IMR-90 (cell line): ENCODE measurements around the gene ACVR1B. TPM values are rescaled to one million over a fixed set of nuclear protein-coding genes. Genes with fewer than 3 reads are reported as not detected.

Source experiments
- ATAC-seq: fragments of 200-7000 bp; cut with Tn5 transposase; 2 replicates; pipeline ENCODE4 v1.9.1; 2020; ENCODE audit warnings: low read depth, mild to moderate bottlenecking, moderate library complexity
- BruUV-seq: library from RNA; stranded (reverse); fragments of 400-500 nt; replicated peaks from 2 replicates; lab custom pipeline; 2021; lab: Mats Ljungman, UMichigan
- CTCF ChIA-PET: fragments of 300-600 bp; formaldehyde crosslinking; extraction: SDS; loops from one replicate; lab custom pipeline; 2021; ENCODE audit warnings: antibody characterized with exemption; lab: Yijun Ruan, JAX
- POLR2A ChIA-PET: fragments of 300-600 bp; sonication (Branson Sonifier 250); formaldehyde crosslinking; loops from one replicate; lab custom pipeline; 2022; ENCODE audit warnings: antibody characterized with exemption; ENCODE audit not compliant: unreplicated experiment; lab: Charles Lee
- DNase-seq: peaks from one replicate; pipeline ENCODE4 v3.0.0; 2013
- H2AFZ ChIP-seq: replicated peaks from 2 replicates; pipeline ENCODE3; 2013; ENCODE audit warnings: low read length, mild to moderate bottlenecking; ENCODE audit not compliant: poor library complexity
- H2AK5ac ChIP-seq: 2 replicates; pipeline ENCODE4 v1.6.1; 2013; ENCODE audit warnings: low read depth, low read length, inconsistent platforms
- H2AK9ac ChIP-seq: replicated peaks from 2 replicates; pipeline ENCODE3; 2013; ENCODE audit warnings: mild to moderate bottlenecking, low read depth, low read length, moderate library complexity; ENCODE audit not compliant: poor library complexity
- H2BK120ac ChIP-seq: 2 replicates; pipeline ENCODE4 v1.6.1; 2013; ENCODE audit warnings: low read depth, low read length, inconsistent platforms
- H2BK15ac ChIP-seq: 3 replicates; pipeline ENCODE4 v1.6.1; 2013; ENCODE audit warnings: low read depth, low read length, inconsistent platforms
- H2BK20ac ChIP-seq: 2 replicates; pipeline ENCODE4 v1.6.1; 2013; ENCODE audit warnings: low read depth, mild to moderate bottlenecking, inconsistent platforms, low read length, moderate library complexity
- H2BK5ac ChIP-seq: 2 replicates; pipeline ENCODE4 v1.6.1; 2013; ENCODE audit warnings: mild to moderate bottlenecking, low read depth, low read length, inconsistent platforms; ENCODE audit not compliant: poor library complexity, severe bottlenecking
- H3K14ac ChIP-seq: replicated peaks from 2 replicates; pipeline ENCODE4 v1.6.1; 2013; ENCODE audit warnings: low read depth, low read length, inconsistent platforms
- H3K18ac ChIP-seq: 2 replicates; pipeline ENCODE4 v1.6.1; 2013; ENCODE audit warnings: low read depth, low read length, control low read depth
- H3K23ac ChIP-seq: 2 replicates; pipeline ENCODE4 v1.6.1; 2013; ENCODE audit warnings: low read depth, low read length, inconsistent platforms
- H3K27ac ChIP-seq: 2 replicates; pipeline ENCODE4 v1.5.1; 2013; ENCODE audit warnings: mild to moderate bottlenecking, control low read depth, low read length; ENCODE audit not compliant: insufficient read depth
- H3K27me3 ChIP-seq: 2 replicates; pipeline ENCODE4 v1.6.1; 2013; ENCODE audit warnings: low read length; ENCODE audit not compliant: control insufficient read depth, insufficient read depth
- H3K36me3 ChIP-seq: 2 replicates; pipeline ENCODE4 v1.6.1; 2013; ENCODE audit warnings: low read length, mixed read lengths; ENCODE audit not compliant: control insufficient read depth, insufficient read depth
- H3K4ac ChIP-seq: 2 replicates; pipeline ENCODE4 v1.6.1; 2013; ENCODE audit warnings: low read depth, low read length, inconsistent platforms
- H3K4me1 ChIP-seq: 2 replicates; pipeline ENCODE4 v1.6.1; 2013; ENCODE audit warnings: low read length, mixed read lengths; ENCODE audit not compliant: control insufficient read depth, insufficient read depth
- H3K4me2 ChIP-seq: 2 replicates; pipeline ENCODE4 v1.6.1; 2013; ENCODE audit warnings: low read depth, mild to moderate bottlenecking, control low read depth, low read length, moderate library complexity
- H3K4me3 ChIP-seq: 2 replicates; pipeline ENCODE4 v1.5.1; 2013; ENCODE audit warnings: low read depth, mild to moderate bottlenecking, control low read depth, low read length, moderate library complexity; ENCODE audit not compliant: insufficient read depth
- H3K56ac ChIP-seq: 2 replicates; pipeline ENCODE4 v1.6.1; 2013; ENCODE audit warnings: low read length, inconsistent platforms; ENCODE audit not compliant: insufficient read depth; ENCODE audit errors: extremely low read depth
- H3K79me1 ChIP-seq, 2 experiments: 2 replicates each; pipeline ENCODE4 v1.6.1; 2013; ENCODE audit warnings: low read length in 2 of 2, inconsistent platforms in 1 of 2, low read depth in 1 of 2
- H3K9ac ChIP-seq: 2 replicates; pipeline ENCODE4 v1.6.1; 2013; ENCODE audit warnings: low read depth, low read length, control low read depth
- H3K9me1 ChIP-seq: 2 replicates; pipeline ENCODE4 v1.6.1; 2013; ENCODE audit warnings: low read length, inconsistent platforms; ENCODE audit not compliant: insufficient read depth
- H3K9me3 ChIP-seq: 2 replicates; pipeline ENCODE4 v1.6.1; 2013; ENCODE audit warnings: low read length; ENCODE audit not compliant: control insufficient read depth, insufficient read depth
- H4K20me1 ChIP-seq: 2 replicates; pipeline ENCODE4 v1.6.1; 2013; ENCODE audit warnings: low read length, inconsistent platforms; ENCODE audit not compliant: insufficient read depth
- H4K5ac ChIP-seq: 2 replicates; pipeline ENCODE4 v1.6.1; 2013; ENCODE audit warnings: mild to moderate bottlenecking, low read depth, low read length, control low read depth
- H4K8ac ChIP-seq, 2 experiments: 2 replicates each; pipeline ENCODE4 v1.6.1; 2013; ENCODE audit warnings: low read depth in 2 of 2, low read length in 2 of 2, control low read depth in 1 of 2, inconsistent platforms in 1 of 2
- H4K91ac ChIP-seq: 2 replicates; pipeline ENCODE4 v1.6.1; 2013; ENCODE audit warnings: low read depth, low read length, inconsistent platforms; ENCODE audit not compliant: insufficient read depth
- BHLHE40 ChIP-seq: fragments of 150-350 bp; IDR thresholded peaks from 2 replicates; pipeline ENCODE4 v1.6.1; 2016; ENCODE audit warnings: mild to moderate bottlenecking, low read depth, low read length
- CEBPB ChIP-seq: IDR thresholded peaks from 2 replicates; pipeline ENCODE4 v1.6.1; 2012; ENCODE audit warnings: low read depth, low read length, improper control_type of control experiment
- CHD1 ChIP-seq: IDR thresholded peaks from 2 replicates; pipeline ENCODE4 v1.6.1; 2012; ENCODE audit warnings: low read depth, low read length, improper control_type of control experiment
- CTCF ChIP-seq: conservative IDR thresholded peaks from 2 replicates; pipeline ENCODE4 v1.5.1; 2012; ENCODE audit warnings: mild to moderate bottlenecking, low read depth, low read length, improper control_type of control experiment
- ELK1 ChIP-seq: fragments of 150-350 bp; IDR thresholded peaks from 2 replicates; pipeline ENCODE4 v1.6.1; 2016; ENCODE audit warnings: low read depth, mild to moderate bottlenecking, low read length, moderate library complexity, borderline replicate concordance
- FOS ChIP-seq: fragments of 150-350 bp; IDR thresholded peaks from 2 replicates; pipeline ENCODE4 v1.6.1; 2016; ENCODE audit warnings: low read depth, low read length
- MAZ ChIP-seq: IDR thresholded peaks from 2 replicates; pipeline ENCODE4 v1.6.1; 2012; ENCODE audit warnings: low read depth, mild to moderate bottlenecking, low read length, improper control_type of control experiment, moderate library complexity, borderline replicate concordance
- MXI1 ChIP-seq: IDR thresholded peaks from 2 replicates; pipeline ENCODE4 v1.6.1; 2012; ENCODE audit warnings: low read depth, mild to moderate bottlenecking, low read length, moderate library complexity, borderline replicate concordance
- NFE2L2 ChIP-seq: fragments of 150-350 bp; IDR thresholded peaks from 2 replicates; pipeline ENCODE4 v1.6.1; 2016; ENCODE audit warnings: low read depth, mild to moderate bottlenecking, low read length
- RAD21 ChIP-seq: IDR thresholded peaks from 2 replicates; pipeline ENCODE4 v1.6.1; 2012; ENCODE audit warnings: low read length, improper control_type of control experiment
- RCOR1 ChIP-seq: IDR thresholded peaks from 2 replicates; pipeline ENCODE4 v1.6.1; 2012; ENCODE audit warnings: mild to moderate bottlenecking, low read length, improper control_type of control experiment; ENCODE audit not compliant: insufficient replicate concordance
- RFX5 ChIP-seq: IDR thresholded peaks from 2 replicates; pipeline ENCODE4 v1.8.0; 2012; ENCODE audit warnings: low read depth, mild to moderate bottlenecking, low read length, moderate library complexity
- SMC3 ChIP-seq: fragments of 150-350 bp; IDR thresholded peaks from 2 replicates; pipeline ENCODE4 v1.6.1; 2016; ENCODE audit warnings: low read depth, mild to moderate bottlenecking, antibody characterized with exemption, low read length, moderate library complexity
- WGBS, 2 experiments: methylation state at CpG; one replicate each; pipeline versions ENCODE4 v1.1.5 to v1.1.7; 2013; ENCODE audit warnings: missing lambda C conversion rate in 2 of 2; ENCODE audit not compliant: insufficient read length in 1 of 2; ENCODE audit errors: extremely low coverage in 2 of 2; 5-methylcytosine and 5-hydroxymethylcytosine counted together
- dilution Hi-C: fragments of 300-500 bp; cut with HindIII; formaldehyde crosslinking; loops from one replicate; pipeline ENCODE4 v1.14.3; 2018; ENCODE audit warnings: low sequenced_read_pairs; ENCODE audit not compliant: unreplicated experiment
- in situ Hi-C: fragments of 300-500 bp; cut with MboI; formaldehyde crosslinking; loops from 3 replicates; pipeline ENCODE4 v1.14.3; 2019; ENCODE audit warnings: low sequenced_read_pairs, inconsistent platforms, mixed read lengths
- intact Hi-C: fragments of 100-400 bp; cut with micrococcal nuclease; formaldehyde crosslinking; loops from 2 replicates; pipeline ENCODE4 v1.10.0; 2022
- polyA plus RNA-seq, 3 experiments: library from polyadenylated mRNA; depleted of rRNA; stranded (reverse); fragments of >200 nt; gene quantifications; 2 replicates each; pipeline ENCODE4 v1.2.3, GENCODE V29; 2012; ENCODE audit warnings: low replicate concordance in 1 of 3
- total RNA-seq: library from RNA; depleted of rRNA; stranded (reverse); fragments of >200 nt; gene quantifications from 2 replicates; pipeline ENCODE4 v1.2.3, GENCODE V29; 2012

ACVR1B gene
- total and polyA plus RNA-seq, 2 of the 4 experiments (the other 2 are of a cell fraction), result 5.7 to 13.6 TPM

- H2AK5ac ChIP-seq, result no peak overlapping the region; the same call in 1 of the 2 replicates
- H3K36me3 ChIP-seq, result no peaks in the 10 kb centered on the region
- in situ Hi-C loops, result loop anchor here (5.0 kb wide), 1 partner anchor 98 kb away; no protein-coding TSS in a partner anchor
- H4K5ac ChIP-seq, result peak overlapping the region; percentile 79
- no peak; the same call in 1 of the 2 replicates for ATAC-seq
- no peak for TF ChIP-seq MXI1
- no peak for TF ChIP-seq ELK1
- no peak for TF ChIP-seq SMC3
- TF ChIP-seq FOS, result no peak
- TF ChIP-seq RAD21, result no peak
- no peak for TF ChIP-seq RCOR1
- TF ChIP-seq MAZ, result no peak
- TF ChIP-seq BHLHE40, result no peak
- no peak for TF ChIP-seq CHD1
- no peak for TF ChIP-seq NFE2L2
- no peak for TF ChIP-seq RFX5
- no peak for TF ChIP-seq CEBPB
- TF ChIP-seq CTCF, result no peak
- H3K18ac ChIP-seq, result no peak overlapping the region
- no TSS peak for BruUV-seq
- peak overlapping the region; percentile 92 for H2AK9ac ChIP-seq
- H3K14ac ChIP-seq, result peak overlapping the region; percentile 86
- peak overlapping the region; percentile 19 to 94; a peak in 3 of 4 replicates for H4K8ac ChIP-seq
- no peaks in the 10 kb centered on the region; the same call in 1 of the 2 replicates for H4K20me1 ChIP-seq
- H3K4ac ChIP-seq, result peak overlapping the region; percentile 88
- H2BK20ac ChIP-seq, result peak overlapping the region; percentile 33; the same call in 1 of the 2 replicates
- no peak overlapping the region for H3K9ac ChIP-seq
- no peak overlapping the region; the same call in 2 of the 3 replicates for H2BK15ac ChIP-seq
- peaks cover 6% of the 10 kb centered on the region; the same call in 1 of the 2 replicates for H3K4me1 ChIP-seq
- H2BK120ac ChIP-seq, result peak overlapping the region; percentile 87
- H3K9me3 ChIP-seq, result no peaks in the 10 kb centered on the region
- 0 out of 2 replicates have a peak overlapping the region, but pooled peaks have one; percentile 41 for H3K27ac ChIP-seq
- DNase-seq, result no peak
- peak overlapping the region; percentile 58; the same call in 1 of the 2 replicates for H4K91ac ChIP-seq
- POLR2A ChIA-PET, result no interaction called here
- no peak overlapping the region for H3K56ac ChIP-seq
- peak overlapping the region; percentile 52 for H3K4me3 ChIP-seq
- no peaks in the 10 kb centered on the region for H3K9me1 ChIP-seq
- H3K4me2 ChIP-seq, result peak overlapping the region; percentile 91
- no peak overlapping the region for H2BK5ac ChIP-seq
- dilution Hi-C loops, result no loop called here
- peak overlapping the region; percentile 99 for H2AFZ ChIP-seq
- peaks cover 0 to 3% of the 10 kb centered on the region in 2 experiments; a peak in 1 of 4 replicates for H3K79me1 ChIP-seq
- 100% methylated on average over 1 of the region's 20 CpGs; no CpG with 5 or more reads in 1 of the 2 experiments for WGBS, 2 experiments
- H3K23ac ChIP-seq, result peak overlapping the region; percentile 59; the same call in 1 of the 2 replicates
- intact Hi-C loops, result loop anchor here (5.0 kb wide), 1 partner anchor 132 kb away; no protein-coding TSS in a partner anchor
- H3K27me3 ChIP-seq, result no peaks in the 10 kb centered on the region
- CTCF ChIA-PET, result interaction anchor here (0.6 to 8.6 kb wide), 10 partner anchors 9 to 168 kb away, joined by 3 to 128 read pairs (median 4); partner anchors contain the start of genes KRT80, SMIM41 and TAMALIN
Observed at GRCh38 chr12:52023976-52024688, 72.6 kb downstream of the ACVR1B start.
